Muscle layer of colon (tissue), 2 donors: ENCODE measurements around the gene VASP.
"Not testable (repeated sequence)": the region's sequence is repeated elsewhere in the genome, so short reads cannot be mapped to it uniquely, and the experiment has no call there.

Experiments
- H3K27ac ChIP-seq: one replicate; pipeline ENCODE4 v1.7.0; 2013; ENCODE audit warnings: low read depth, mild to moderate bottlenecking, low read length, moderate library complexity
- H3K27me3 ChIP-seq, 2 donors: one replicate each; pipeline ENCODE4 v1.7.0; 2013; ENCODE audit warnings: low read length in 2 of 2, mild to moderate bottlenecking in 2 of 2; ENCODE audit not compliant: insufficient read depth in 2 of 2, control insufficient read depth in 1 of 2
- H3K36me3 ChIP-seq: one replicate; pipeline ENCODE4 v1.7.0; 2013; ENCODE audit warnings: mild to moderate bottlenecking, low read length; ENCODE audit not compliant: insufficient read depth
- H3K4me1 ChIP-seq: one replicate; pipeline ENCODE4 v1.7.0; 2013; ENCODE audit warnings: mild to moderate bottlenecking, low read length; ENCODE audit not compliant: insufficient read depth
- H3K4me3 ChIP-seq, 2 donors: one replicate each; pipeline ENCODE4 v1.7.0; 2013; ENCODE audit warnings: low read length in 2 of 2, low read depth in 1 of 2, mild to moderate bottlenecking in 1 of 2, moderate library complexity in 1 of 2
- H3K9ac ChIP-seq: one replicate; pipeline ENCODE4 v1.7.0; 2013; ENCODE audit warnings: low read length
- H3K9me3 ChIP-seq: one replicate; pipeline ENCODE4 v1.7.0; 2013; ENCODE audit warnings: mild to moderate bottlenecking, low read length
- donor health status: abdominal sarcoma.
- donor health status: Adenocarcinoma of cecum.

VASP gene

GRCh38 chr19:45501730-45502014 is 5.6 kb upstream of the VASP start:
- Histone ChIP-seq H3K4me1 (peaks cover 11% of the 10 kb centered on the region), H3K4me3 (no peak overlapping the region), H3K9me3 (no peaks in the 10 kb centered on the region), H3K27me3 (peaks cover 10 to 24% of the 10 kb centered on the region in 2 donors), H3K36me3 (no peaks in the 10 kb centered on the region), H3K27ac (no peak overlapping the region), H3K9ac (no peak overlapping the region)

- Histone ChIP-seq H3K9ac (no peak overlapping the region), H3K36me3 (no peaks in the 10 kb centered on the region), H3K4me1 (peaks cover 10% of the 10 kb centered on the region), H3K9me3 (no peaks in the 10 kb centered on the region), H3K27me3 (peaks cover 10 to 24% of the 10 kb centered on the region in 2 donors), H3K27ac (no peak overlapping the region), H3K4me3 (no peak overlapping the region)
Measured at GRCh38 chr19:45502111-45502510, 5.2 kb upstream of the VASP start.

GRCh38 chr19:45503909-45504308 is 3.4 kb upstream of the VASP start:
- Histone ChIP-seq H3K9me3 (no peaks in the 10 kb centered on the region), H3K4me3 (no peak overlapping the region), H3K36me3 (no peaks in the 10 kb centered on the region), H3K27me3 (peaks cover 6 to 10% of the 10 kb centered on the region in 2 donors), H3K9ac (no peak overlapping the region), H3K27ac (no peak overlapping the region), H3K4me1 (no peaks in the 10 kb centered on the region)

- Histone ChIP-seq H3K4me1 (peaks cover 10% of the 10 kb centered on the region), H3K27me3 (no peaks in the 10 kb centered on the region), H3K36me3 (no peaks in the 10 kb centered on the region), H3K27ac (no peak overlapping the region), H3K9ac (no peak overlapping the region), H3K4me3 (no peak overlapping the region), H3K9me3 (no peaks in the 10 kb centered on the region)
Measured at GRCh38 chr19:45505151-45505995, 1.9 kb upstream of the VASP start.

- Histone ChIP-seq H3K9ac (no peak overlapping the region), H3K4me3 (peak overlapping the region in 1 of 2 donors; percentile 98), H3K27me3 (no peaks in the 10 kb centered on the region), H3K36me3 (no peaks in the 10 kb centered on the region), H3K27ac (peak overlapping the region; percentile 94), H3K9me3 (no peaks in the 10 kb centered on the region), H3K4me1 (peaks cover 15% of the 10 kb centered on the region)
Measured at GRCh38 chr19:45505996-45506245, 1.4 kb upstream of the VASP start.

GRCh38 chr19:45506246-45506988 is 862 bp upstream of the VASP start:
- H3K4me1 ChIP-seq = peaks cover 20% of the 10 kb centered on the region
- no peaks in the 10 kb centered on the region for H3K27me3 ChIP-seq
- H3K27ac ChIP-seq = peak overlapping the region; percentile 94
- no peaks in the 10 kb centered on the region for H3K9me3 ChIP-seq
- H3K4me3 ChIP-seq = peak overlapping the region; percentile 98
- H3K36me3 ChIP-seq = no peaks in the 10 kb centered on the region
- H3K9ac ChIP-seq = peak overlapping the region; percentile 100

- peak overlapping the region; percentile 100 for H3K9ac ChIP-seq
- peaks cover 28% of the 10 kb centered on the region for H3K4me1 ChIP-seq
- H3K9me3 ChIP-seq = no peaks in the 10 kb centered on the region
- H3K27ac ChIP-seq = peak overlapping the region; percentile 94
- H3K36me3 ChIP-seq = no peaks in the 10 kb centered on the region
- H3K27me3 ChIP-seq = no peaks in the 10 kb centered on the region
- peak overlapping the region; percentile 98 for H3K4me3 ChIP-seq
Measured at GRCh38 chr19:45507872-45508416, 665 bp downstream of the VASP start.

- H3K36me3 ChIP-seq = no peaks in the 10 kb centered on the region
- H3K9me3 ChIP-seq = no peaks in the 10 kb centered on the region
- H3K4me1 ChIP-seq = peaks cover 33% of the 10 kb centered on the region
- peak overlapping the region; percentile 98 for H3K4me3 ChIP-seq
- peak overlapping the region; percentile 94 for H3K27ac ChIP-seq
- H3K27me3 ChIP-seq = no peaks in the 10 kb centered on the region
- H3K9ac ChIP-seq = peak overlapping the region; percentile 100
Measured at GRCh38 chr19:45508417-45508860, 1.2 kb downstream of the VASP start.

- Histone ChIP-seq H3K27ac (peak overlapping the region; percentile 96), H3K4me1 (peaks cover 39% of the 10 kb centered on the region), H3K27me3 (no peaks in the 10 kb centered on the region), H3K4me3 (peak overlapping the region; percentile 98), H3K36me3 (no peaks in the 10 kb centered on the region), H3K9me3 (no peaks in the 10 kb centered on the region), H3K9ac (peak overlapping the region; percentile 100)
Measured at GRCh38 chr19:45508861-45509691, 1.8 kb downstream of the VASP start.

GRCh38 chr19:45509692-45510015 is 2.4 kb downstream of the VASP start:
- Histone ChIP-seq H3K4me1 (peaks cover 45% of the 10 kb centered on the region), H3K9ac (peak overlapping the region; percentile 86), H3K36me3 (no peaks in the 10 kb centered on the region)

GRCh38 chr19:45510352-45510751 is 3.1 kb downstream of the VASP start:
- Histone ChIP-seq H3K4me1 (peaks cover 52% of the 10 kb centered on the region), H3K9ac (peak overlapping the region; percentile 86), H3K27ac (peak overlapping the region; percentile 96)
- H3K4me3 ChIP-seq, H3K9me3 ChIP-seq, H3K27me3 ChIP-seq, H3K36me3 ChIP-seq: not testable (repeated sequence)

More at GRCh38 chr19:45509692-45510015, 2.4 kb downstream of the VASP start:
- Histone ChIP-seq H3K27me3 (no peaks in the 10 kb centered on the region), H3K9me3 (no peaks in the 10 kb centered on the region), H3K27ac (peak overlapping the region; percentile 96), H3K4me3 (peak overlapping the region; percentile 53 to 98)
